ENCODE data around the gene SEMA3F. TPM values are rescaled to one million over a fixed set of nuclear protein-coding genes. Genes with fewer than 3 reads are reported as not detected.

Gene SEMA3F
- total RNA-seq, 3 donors from 2014 or later (not counting 1 experiment from before 2014, with no cell fraction given), result 0.16 to 1.1 (median 0.78) TPM

GRCh38 chr3:50182533-50183099 lies 27.5 kb downstream of the SEMA3F start:
- TF ChIP-seq CTCF (IDR thresholded peaks at IDR 0.05), result no peak
- ATAC-seq (no peak), DNase-seq (no peak)
- no peak overlapping the region for H3K4me3 ChIP-seq (ENCODE audit: low read length)
- 94% methylated on average over 26 of the region's 26 CpGs for WGBS (ENCODE audit: insufficient coverage)
- H3K36me3 Mint-ChIP-seq, result no peaks in the 10 kb centered on the region
- H3K4me3 Mint-ChIP-seq, result no peak overlapping the region
- H3K27ac Mint-ChIP-seq, result no peak overlapping the region
- H3K4me1 ChIP-seq (ENCODE audit: control insufficient read depth, insufficient read depth, low read length), result no peaks in the 10 kb centered on the region
- no peaks in the 10 kb centered on the region for H3K9me3 Mint-ChIP-seq
- H3K9me3 ChIP-seq (ENCODE audit: control insufficient read depth, insufficient read depth, low read length), result no peaks in the 10 kb centered on the region
- no peaks in the 10 kb centered on the region for H3K4me1 Mint-ChIP-seq
- H3K27me3 ChIP-seq (ENCODE audit: control insufficient read depth, insufficient read depth, low read length), result no peaks in the 10 kb centered on the region
- H3K27me3 Mint-ChIP-seq (ENCODE audit: low read depth in 2 of 2), result no peaks in the 10 kb centered on the region
- no peak overlapping the region for H3K27ac ChIP-seq (ENCODE audit: low read length)
- no peaks in the 10 kb centered on the region for H3K36me3 ChIP-seq (ENCODE audit: control insufficient read depth, insufficient read depth, low read length)
- intact Hi-C loops (cut with micrococcal nuclease), result no loop called here

- intact Hi-C loops (cut with micrococcal nuclease), result no loop called here
- no peaks in the 10 kb centered on the region for H3K36me3 ChIP-seq (ENCODE audit: control insufficient read depth, insufficient read depth, low read length)
- no peak for ATAC-seq
These were observed 28.6 kb downstream of the SEMA3F start for GRCh38 chr3:50183755-50184154.

GRCh38 chr3:50184242-50184978 lies 29.3 kb downstream of the SEMA3F start:
- WGBS (ENCODE audit: insufficient coverage), result 95% methylated on average over 18 of the region's 21 CpGs
- intact Hi-C loops (cut with micrococcal nuclease), result no loop called here

More at GRCh38 chr3:50183755-50184154, 28.6 kb downstream of the SEMA3F start:
- Histone ChIP-seq H3K27ac (ENCODE audit: low read length) (no peak overlapping the region), H3K9me3 (ENCODE audit: control insufficient read depth, insufficient read depth, low read length) (no peaks in the 10 kb centered on the region), H3K4me1 (ENCODE audit: control insufficient read depth, insufficient read depth, low read length) (no peaks in the 10 kb centered on the region), H3K27me3 (ENCODE audit: control insufficient read depth, insufficient read depth, low read length) (no peaks in the 10 kb centered on the region), H3K4me3 (ENCODE audit: low read length) (no peak overlapping the region)
- no peaks in the 10 kb centered on the region for H3K36me3 Mint-ChIP-seq
- WGBS (ENCODE audit: insufficient coverage), result 87% methylated on average over 6 of the region's 6 CpGs
- H3K9me3 Mint-ChIP-seq, result no peaks in the 10 kb centered on the region
- TF ChIP-seq CTCF (IDR thresholded peaks at IDR 0.05), result no peak
- no peak for DNase-seq
- no peak overlapping the region for H3K4me3 Mint-ChIP-seq
- no peak overlapping the region for H3K27ac Mint-ChIP-seq
- no peaks in the 10 kb centered on the region for H3K4me1 Mint-ChIP-seq
- H3K27me3 Mint-ChIP-seq (ENCODE audit: low read depth in 2 of 2), result no peaks in the 10 kb centered on the region

More at GRCh38 chr3:50184242-50184978, 29.3 kb downstream of the SEMA3F start:
- DNase-seq (no peak), ATAC-seq (no peak)
- Histone ChIP-seq H3K27ac (ENCODE audit: low read length) (no peak overlapping the region), H3K36me3 (ENCODE audit: control insufficient read depth, insufficient read depth, low read length) (no peaks in the 10 kb centered on the region), H3K9me3 (ENCODE audit: control insufficient read depth, insufficient read depth, low read length) (no peaks in the 10 kb centered on the region), H3K27me3 (ENCODE audit: control insufficient read depth, insufficient read depth, low read length) (no peaks in the 10 kb centered on the region), H3K4me1 (ENCODE audit: control insufficient read depth, insufficient read depth, low read length) (no peaks in the 10 kb centered on the region), H3K4me3 (ENCODE audit: low read length) (no peak overlapping the region)
- Mint-ChIP-seq H3K4me3 (no peak overlapping the region), H3K9me3 (no peaks in the 10 kb centered on the region), H3K36me3 (no peaks in the 10 kb centered on the region), H3K27ac (no peak overlapping the region), H3K4me1 (no peaks in the 10 kb centered on the region), H3K27me3 (ENCODE audit: low read depth in 2 of 2) (no peaks in the 10 kb centered on the region)
- no peak for TF ChIP-seq CTCF (IDR thresholded peaks at IDR 0.05)

Measured in natural killer cell (primary cell).